NOMO-1 (cell line): Measurements from ENCODE around the gene ARHGEF38.
A peak's percentile ranks its signal among the peaks of the same experiment; 100 is the strongest.
"Not testable (repeated sequence)": the region's sequence is repeated elsewhere in the genome, so short reads cannot be mapped to it uniquely, and the experiment has no call there.

ENCODE experiments used
- DNase-seq, 2 experiments: peaks; one replicate each; lab custom pipeline; 2025; ENCODE audit not compliant: unreplicated experiment in 2 of 2; lab: John Stamatoyannopoulos, UW

ARHGEF38 gene

GRCh38 chr4:105708181-105709080 is 156.0 kb downstream of the ARHGEF38 start, which contains the start of the genes GSTCD and INTS12:
Gene GSTCD, plus strand, starts transcription at chr4:105708784. Its CDS starts 8,830 bp downstream, at chr4:105717614.
Gene INTS12, minus strand, starts transcription at chr4:105708689. Its CDS starts 8,684 bp downstream, at chr4:105700005.
- DNase-seq, result peak; percentile 72 to 88

DNA sequence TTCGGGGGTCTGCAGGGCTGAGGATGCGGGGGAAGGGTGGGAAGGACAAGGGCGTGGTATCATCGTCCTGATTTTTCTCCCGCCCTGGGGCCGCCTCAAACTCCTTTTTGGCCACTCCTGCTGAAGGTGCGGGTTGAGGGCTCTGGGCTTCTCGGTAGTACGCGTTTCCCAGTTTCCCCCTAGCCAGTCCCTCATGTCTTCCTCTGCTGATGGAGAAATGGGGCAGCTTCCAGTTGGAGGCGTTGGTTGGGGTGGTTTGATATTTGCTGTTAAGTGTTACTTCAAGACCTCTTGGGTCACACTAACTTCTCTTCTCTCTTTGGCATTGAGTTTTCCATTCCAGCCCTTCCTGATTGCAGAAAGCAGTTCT is 156.6 kb downstream of the ARHGEF38 start:
- peak; percentile 31 to 41 for DNase-seq

GRCh38 chr4:105710012-105710600 is 157.7 kb downstream of the ARHGEF38 start:
- DNase-seq, result no peak

- DNase-seq, result no peak
Observed at GRCh38 chr4:105710678-105711077, 158.3 kb downstream of the ARHGEF38 start.

DNA sequence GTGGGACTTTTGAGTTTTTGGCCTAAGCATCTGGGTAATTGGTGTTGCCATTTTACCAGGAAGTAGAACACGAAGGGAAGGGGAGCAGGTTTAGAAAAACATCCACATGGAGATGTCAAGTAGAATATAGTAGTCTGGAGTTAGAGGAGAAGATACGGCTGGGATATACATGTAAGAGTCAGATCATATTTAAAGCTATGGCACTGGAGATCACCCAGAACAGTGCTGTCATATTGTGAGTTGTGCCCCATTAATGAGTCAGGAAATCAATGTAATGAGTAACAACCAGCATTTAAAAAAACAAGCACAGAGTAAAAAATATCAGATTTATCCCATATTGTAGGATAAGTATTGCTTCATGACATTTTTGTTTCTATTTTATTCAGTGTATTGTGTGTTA is 160.3 kb downstream of the ARHGEF38 start:
- DNase-seq, result no peak

DNA sequence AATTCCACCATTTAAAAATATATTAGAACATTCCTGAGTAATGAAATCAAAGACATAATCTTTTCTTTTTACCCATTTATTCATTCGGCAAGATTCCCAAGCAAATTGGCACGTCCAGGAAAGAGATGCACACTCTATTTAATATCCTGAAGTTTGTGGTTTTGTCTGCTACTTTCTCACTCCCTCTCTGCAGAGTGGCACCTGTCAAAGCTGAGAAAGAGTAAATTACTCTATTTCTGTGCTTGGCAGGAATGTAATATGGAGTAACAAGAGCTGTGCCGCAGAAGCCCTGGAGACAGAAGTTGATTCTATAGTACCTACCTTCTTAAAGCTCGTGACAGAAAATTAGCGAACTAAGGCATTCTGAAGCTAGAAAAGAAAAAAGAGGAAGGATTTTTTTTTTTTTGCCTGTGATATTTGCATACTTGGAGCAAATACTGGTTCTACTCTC is 161.7 kb downstream of the ARHGEF38 start:
- peak; percentile 50 to 77 for DNase-seq

DNA sequence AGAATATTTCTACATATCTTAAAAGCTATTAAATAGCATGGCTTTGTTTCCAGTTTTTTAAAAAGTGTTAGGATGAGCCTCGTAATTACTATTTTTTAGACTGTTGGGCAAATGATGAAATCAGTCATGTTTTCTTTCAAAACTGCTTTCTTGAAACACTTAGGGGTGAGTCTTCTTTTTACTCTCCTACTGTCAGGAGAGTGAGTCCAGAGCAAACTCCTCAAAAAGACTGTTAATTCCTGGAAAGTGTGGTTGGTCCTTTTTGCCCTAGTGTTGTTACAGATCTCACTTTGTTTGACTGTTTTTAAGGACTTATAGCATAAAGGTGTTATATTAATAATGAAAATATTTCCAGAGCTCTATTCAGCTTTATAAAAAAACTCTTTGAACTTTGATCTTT is 162.5 kb downstream of the ARHGEF38 start:
- DNase-seq, result peak in 1 of 2 experiments; percentile 3

DNA sequence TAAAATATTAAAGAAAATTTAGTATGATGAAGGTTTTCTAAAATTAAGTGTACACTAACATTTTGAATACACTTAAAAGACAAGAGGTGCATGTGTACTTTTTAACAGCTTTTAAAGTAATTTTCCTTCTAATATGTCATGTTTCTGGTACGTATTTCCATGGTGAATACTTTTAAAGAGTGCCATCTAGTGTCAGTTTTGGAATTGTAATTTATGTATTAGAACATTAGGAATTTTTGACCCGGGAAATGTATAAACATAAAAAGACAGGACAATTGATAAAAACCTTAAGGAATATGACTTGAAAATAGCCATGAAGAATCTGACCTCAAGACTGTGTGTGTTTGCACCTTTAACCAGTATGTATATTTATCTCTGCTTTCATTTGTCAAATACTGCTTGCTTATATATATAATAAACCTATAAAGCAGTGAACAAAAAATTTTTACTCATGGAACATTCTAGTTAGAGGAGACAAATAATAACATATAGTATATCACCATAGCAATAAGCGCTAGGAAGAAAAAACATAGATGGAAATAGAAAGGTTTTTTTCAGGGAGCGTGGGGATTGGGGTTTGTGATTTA is 163.4 kb downstream of the ARHGEF38 start:
- DNase-seq, result peak in 1 of 2 experiments; percentile 16

DNA sequence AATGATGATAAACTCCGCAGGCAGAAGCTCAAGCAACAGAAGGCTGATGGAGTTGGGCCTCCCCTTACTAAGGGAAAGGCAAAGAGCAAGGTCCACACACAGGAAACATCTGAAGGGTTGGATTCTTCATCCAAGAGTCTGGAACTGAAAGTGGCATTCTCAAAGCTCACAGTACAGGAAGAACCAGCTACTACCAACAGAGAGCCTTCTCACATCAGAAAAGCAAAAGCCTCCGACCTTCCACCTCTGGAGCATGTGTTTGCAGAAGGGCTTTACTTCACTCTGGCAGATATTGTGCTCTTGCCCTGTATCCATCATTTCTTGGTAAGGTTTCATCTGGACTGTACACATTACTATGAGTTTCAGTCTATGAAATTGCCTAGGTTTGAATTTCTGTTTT is 166.8 kb downstream of the ARHGEF38 start:
- DNase-seq, result no peak

DNA sequence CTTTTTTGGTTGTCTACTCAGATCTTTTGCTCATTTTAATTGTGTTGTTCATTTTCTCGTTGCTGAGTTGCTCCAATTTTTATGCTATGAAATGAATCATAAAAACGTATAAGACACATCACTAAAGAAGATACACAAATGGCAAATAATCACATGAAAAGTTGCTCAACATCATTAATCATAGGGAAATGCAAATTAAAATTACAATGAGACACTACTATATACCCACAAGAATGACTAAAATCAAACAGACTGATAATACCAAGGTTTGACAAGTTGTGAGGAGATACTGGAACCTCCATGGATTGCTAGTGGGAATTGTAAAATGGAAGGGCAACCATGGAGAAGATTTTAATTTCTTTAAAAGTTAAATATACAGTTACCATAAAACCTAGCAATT is 173.2 kb downstream of the ARHGEF38 start:
- DNase-seq, result no peak

DNA sequence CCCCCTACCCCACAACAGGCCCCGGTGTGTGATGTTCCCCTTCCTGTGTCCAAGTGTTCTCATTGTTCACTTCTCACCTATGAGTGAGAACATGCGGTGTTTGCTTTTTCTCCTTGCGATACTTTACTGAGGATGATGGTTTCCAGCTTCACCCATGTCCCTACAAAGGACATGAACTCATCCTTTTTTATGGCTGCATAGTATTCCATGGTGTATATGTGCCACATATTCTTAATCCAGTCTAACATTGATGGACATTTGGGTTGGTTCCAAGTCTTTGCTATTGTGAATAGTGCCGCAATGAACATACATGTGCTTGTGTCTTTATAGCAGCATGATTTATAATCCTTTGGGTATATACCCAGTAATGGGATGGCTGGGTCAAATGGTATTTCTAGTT is 177.5 kb downstream of the ARHGEF38 start:
- DNase-seq, result not testable (repeated sequence)
